IMR-90 (cell line): ENCODE measurements around the gene GPATCH8.
"Not testable (repeated sequence)": the region's sequence is repeated elsewhere in the genome, so short reads cannot be mapped to it uniquely, and the experiment has no call there.

Experiments used
- NFE2L2 ChIP-seq: fragments of 150-350 bp; IDR thresholded peaks from 2 replicates; pipeline ENCODE4 v1.6.1; 2016; ENCODE audit warnings: low read depth, mild to moderate bottlenecking, low read length
- TF ChIP-seq, protein P1 (sequence below): conservative IDR thresholded peaks from 2 replicates; pipeline ENCODE4 v1.5.1; 2012; ENCODE audit warnings: mild to moderate bottlenecking, low read depth, low read length, improper control_type of control experiment

DNA sequence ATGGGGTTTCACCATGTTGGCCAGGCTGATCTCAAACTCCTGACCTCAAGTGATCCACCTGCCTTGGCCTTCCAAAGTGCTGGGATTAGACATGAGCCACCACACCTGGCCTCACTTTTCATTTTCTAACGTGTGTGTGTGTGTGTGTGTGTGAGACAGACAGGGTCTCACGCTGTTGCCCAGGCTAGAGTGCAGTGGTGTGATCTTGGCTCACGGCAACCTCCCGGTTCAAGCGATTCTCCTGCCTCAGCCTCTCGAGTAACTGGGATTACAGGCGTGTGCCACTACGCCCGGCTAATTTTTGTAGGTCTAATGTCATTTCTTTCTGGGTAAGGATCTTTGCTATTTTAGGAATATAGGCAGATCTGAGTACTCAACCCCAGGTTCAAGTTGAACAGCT, 109.1 kb downstream of the GPATCH8 start:
- TF ChIP-seq, protein P1, sequence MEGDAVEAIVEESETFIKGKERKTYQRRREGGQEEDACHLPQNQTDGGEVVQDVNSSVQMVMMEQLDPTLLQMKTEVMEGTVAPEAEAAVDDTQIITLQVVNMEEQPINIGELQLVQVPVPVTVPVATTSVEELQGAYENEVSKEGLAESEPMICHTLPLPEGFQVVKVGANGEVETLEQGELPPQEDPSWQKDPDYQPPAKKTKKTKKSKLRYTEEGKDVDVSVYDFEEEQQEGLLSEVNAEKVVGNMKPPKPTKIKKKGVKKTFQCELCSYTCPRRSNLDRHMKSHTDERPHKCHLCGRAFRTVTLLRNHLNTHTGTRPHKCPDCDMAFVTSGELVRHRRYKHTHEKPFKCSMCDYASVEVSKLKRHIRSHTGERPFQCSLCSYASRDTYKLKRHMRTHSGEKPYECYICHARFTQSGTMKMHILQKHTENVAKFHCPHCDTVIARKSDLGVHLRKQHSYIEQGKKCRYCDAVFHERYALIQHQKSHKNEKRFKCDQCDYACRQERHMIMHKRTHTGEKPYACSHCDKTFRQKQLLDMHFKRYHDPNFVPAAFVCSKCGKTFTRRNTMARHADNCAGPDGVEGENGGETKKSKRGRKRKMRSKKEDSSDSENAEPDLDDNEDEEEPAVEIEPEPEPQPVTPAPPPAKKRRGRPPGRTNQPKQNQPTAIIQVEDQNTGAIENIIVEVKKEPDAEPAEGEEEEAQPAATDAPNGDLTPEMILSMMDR, result not testable (repeated sequence)
- TF ChIP-seq NFE2L2, result not testable (repeated sequence)
